AG09319 (cell line): ENCODE data around the gene AKAP13.

Experiments used
- DNase-seq: peaks from one replicate; pipeline ENCODE4 v3.0.0-alpha.2; 2010; ENCODE audit warnings: low read depth; ENCODE audit errors: extremely low read depth
- CTCF ChIP-seq: IDR thresholded peaks from 2 replicates; pipeline ENCODE4 v1.5.1; 2011; ENCODE audit warnings: low read depth, mild to moderate bottlenecking, inconsistent platforms, low read length, moderate library complexity

AKAP13 gene

DNA sequence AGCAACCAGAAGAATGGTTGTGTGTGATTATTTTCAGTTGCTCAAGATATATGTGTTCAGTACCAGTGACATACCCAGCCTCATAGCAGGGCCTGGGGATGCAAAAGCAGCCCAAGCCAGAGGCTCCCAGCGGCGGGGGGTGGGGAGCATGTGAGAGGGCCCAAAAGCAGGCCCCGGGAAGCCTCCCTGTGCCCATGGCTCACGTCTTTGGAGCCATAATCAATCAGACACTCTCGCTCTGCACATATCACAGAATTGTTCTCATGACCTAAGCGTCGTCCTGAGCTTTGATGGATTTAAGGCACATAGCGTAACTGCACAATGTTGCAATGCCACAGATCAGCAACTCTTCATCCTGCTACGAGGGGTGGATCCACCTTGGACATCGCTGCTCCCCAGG, 393.6 kb downstream of the AKAP13 start:
- DNase-seq = no peak
- TF ChIP-seq CTCF = no peak

GRCh38 chr15:85777250-85778106, 397.1 kb downstream of the AKAP13 start:
- no peak for TF ChIP-seq CTCF
- no peak for DNase-seq

DNA sequence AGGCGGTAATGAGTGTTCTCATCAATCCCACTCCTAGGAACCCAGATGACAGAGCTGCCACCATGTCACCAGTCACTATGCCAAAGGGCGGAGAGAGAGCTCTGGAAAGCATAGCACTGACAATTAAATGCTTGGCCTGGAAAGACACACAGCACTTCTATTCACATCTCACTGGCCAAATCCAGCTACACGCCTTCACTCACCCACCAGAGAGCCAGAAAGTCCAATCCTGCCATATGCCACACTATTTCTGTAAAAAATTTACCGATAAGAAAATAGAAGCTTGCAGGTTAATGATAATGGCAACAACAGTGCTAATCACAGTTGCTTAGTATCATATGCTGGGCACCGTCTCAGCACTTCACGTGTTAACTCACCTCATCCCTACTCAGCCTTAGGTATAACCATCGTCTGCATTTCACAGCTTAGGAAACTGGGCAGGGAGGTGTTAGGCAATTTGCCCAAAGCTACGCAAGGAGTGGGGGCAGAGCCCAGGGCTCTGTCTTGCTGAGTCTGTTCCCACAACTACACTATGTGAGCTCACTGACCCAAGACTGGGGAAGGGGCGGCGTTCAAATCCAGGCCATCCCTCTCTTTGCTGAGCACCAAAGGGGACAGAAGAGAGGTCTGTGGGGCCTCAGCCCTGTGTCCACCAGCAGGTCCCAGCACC, 397.8 kb downstream of the AKAP13 start:
- DNase-seq = no peak
- TF ChIP-seq CTCF = no peak

GRCh38 chr15:85779249-85779648, 398.8 kb downstream of the AKAP13 start:
- no peak for DNase-seq
- no peak for TF ChIP-seq CTCF

DNA sequence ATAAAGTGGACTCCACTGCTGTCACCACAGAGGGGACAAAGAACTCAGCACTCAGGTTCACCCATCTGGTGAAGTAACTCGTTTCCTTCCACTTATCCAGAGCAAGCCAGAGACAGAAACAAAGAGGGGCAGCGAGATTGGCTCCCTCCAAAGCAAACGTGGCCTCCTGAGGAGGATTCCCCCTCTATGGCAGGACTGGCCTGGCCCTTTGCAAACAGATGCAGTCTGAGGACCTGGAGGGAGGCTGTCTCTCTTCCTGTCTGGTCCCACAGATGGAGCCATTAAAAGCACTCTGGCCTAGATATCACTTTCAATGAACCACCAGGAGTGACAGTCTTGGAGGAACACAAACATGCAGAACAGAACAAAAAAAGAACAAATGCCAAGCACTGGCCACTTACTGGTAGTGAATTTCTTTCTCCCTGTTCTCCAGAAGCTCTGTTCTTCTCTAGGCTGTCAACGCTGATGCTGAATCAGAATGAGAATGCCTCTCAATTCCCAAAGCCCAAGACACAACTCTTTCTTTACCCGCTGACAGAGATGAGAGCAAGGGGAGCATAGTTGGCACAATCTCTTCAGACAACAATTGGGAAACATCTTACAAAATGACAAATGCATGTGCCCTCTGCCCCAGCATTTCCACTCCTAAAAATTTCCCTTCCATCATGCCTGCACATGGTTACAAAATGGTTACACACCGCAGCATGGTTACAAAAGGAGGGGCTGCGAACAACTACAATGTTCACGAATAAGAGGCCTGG, 400.0 kb downstream of the AKAP13 start:
- no peak for TF ChIP-seq CTCF
- no peak for DNase-seq

DNA sequence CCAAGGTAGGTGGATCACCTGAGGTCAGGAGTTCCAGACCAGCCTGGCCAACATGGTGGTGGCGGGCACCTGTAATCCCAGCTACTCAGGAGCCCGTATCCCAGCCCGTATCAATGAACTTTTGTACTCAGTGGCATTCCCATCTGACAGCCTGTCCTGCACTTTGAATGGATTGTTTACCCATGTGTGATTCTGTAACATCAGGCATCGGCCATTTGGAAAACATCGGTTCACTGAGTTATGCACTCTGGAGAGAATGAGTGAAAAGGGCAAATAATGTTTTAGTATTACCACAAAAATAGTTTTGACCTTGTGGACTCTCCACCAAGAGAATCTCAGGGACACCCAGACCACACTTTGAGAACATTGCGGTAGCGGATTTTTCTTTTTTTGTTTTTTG, 400.7 kb downstream of the AKAP13 start:
- no peak for DNase-seq
- TF ChIP-seq CTCF = no peak

DNA sequence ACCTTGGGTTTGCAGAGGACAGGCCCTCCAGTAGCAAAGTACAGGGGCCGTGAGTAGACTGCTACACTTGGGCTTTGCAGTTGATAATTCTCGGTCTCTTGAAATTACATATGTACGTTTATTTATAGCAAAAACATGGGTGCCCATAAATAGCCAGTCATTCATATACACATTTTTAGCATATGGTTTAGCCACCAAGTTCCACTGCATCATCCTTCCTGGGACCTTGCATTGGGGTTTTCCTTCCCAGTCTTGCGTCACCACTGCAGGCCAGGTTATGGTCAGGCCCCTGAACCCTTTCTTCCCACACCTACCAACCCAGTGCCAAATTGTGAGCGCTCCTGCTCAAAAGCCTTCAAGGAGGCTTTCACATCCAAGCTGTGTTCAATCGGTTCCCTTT, 401.7 kb downstream of the AKAP13 start:
- TF ChIP-seq CTCF = no peak

More for the DNA sequence above, 401.7 kb downstream of the AKAP13 start:
- no peak for DNase-seq
